Stimulated activated naive CD4-positive, alpha-beta T cell treated with Interleukin-2 at 50 U/mL for 16 hours (primary cell): ENCODE results near the gene TMEM62.
"Not testable (repeated sequence)": the region's sequence is repeated elsewhere in the genome, so short reads cannot be mapped to it uniquely, and the experiment has no call there.

Experiments used
- DNase-seq: peaks from one replicate; lab custom pipeline; 2025; lab: John Stamatoyannopoulos, UW

TMEM62 gene

GRCh38 chr15:43183270-43183669, 49.9 kb downstream of the TMEM62 start:
- DNase-seq, result no peak

GRCh38 chr15:43184407-43185124, 51.2 kb downstream of the TMEM62 start:
- DNase-seq, result no peak

GRCh38 chr15:43185157-43186002, 52.0 kb downstream of the TMEM62 start, which contains the start of gene CCNDBP1:
TSS of gene CCNDBP1 (plus strand) at chr15:43185403. CDS start at chr15:43185499, 96 bp downstream.
- DNase-seq, result peak; percentile 88

- no peak for DNase-seq
These were observed 52.6 kb downstream of the TMEM62 start for GRCh38 chr15:43186003-43186353.

- DNase-seq, result no peak
These were observed 54.3 kb downstream of the TMEM62 start for GRCh38 chr15:43187544-43188155.

- DNase-seq, result no peak
These were observed 55.9 kb downstream of the TMEM62 start for GRCh38 chr15:43189296-43189695.

GRCh38 chr15:43190178-43190577, 56.8 kb downstream of the TMEM62 start:
- no peak for DNase-seq

GRCh38 chr15:43193710-43194109, 60.3 kb downstream of the TMEM62 start:
- no peak for DNase-seq

- no peak for DNase-seq
These were observed 61.4 kb downstream of the TMEM62 start for GRCh38 chr15:43194795-43195194.

GRCh38 chr15:43196760-43197548, 63.6 kb downstream of the TMEM62 start:
- no peak for DNase-seq

- not testable (repeated sequence) for DNase-seq
These were observed 64.4 kb downstream of the TMEM62 start for GRCh38 chr15:43197773-43198172.

- DNase-seq, result not testable (repeated sequence)
These were observed 65.2 kb downstream of the TMEM62 start for GRCh38 chr15:43198556-43198955.

GRCh38 chr15:43198992-43199391, 65.6 kb downstream of the TMEM62 start:
- no peak for DNase-seq

- no peak for DNase-seq
These were observed 66.6 kb downstream of the TMEM62 start for GRCh38 chr15:43199945-43200488.

- peak; percentile 26 for DNase-seq
These were observed 70.9 kb downstream of the TMEM62 start for GRCh38 chr15:43204016-43204901.

GRCh38 chr15:43206054-43206453, 72.7 kb downstream of the TMEM62 start:
- DNase-seq, result no peak

- DNase-seq, result no peak
These were observed 73.6 kb downstream of the TMEM62 start for GRCh38 chr15:43207024-43207423.

- DNase-seq, result no peak
These were observed 74.9 kb downstream of the TMEM62 start for GRCh38 chr15:43208052-43209002.

GRCh38 chr15:43209059-43209824, 75.9 kb downstream of the TMEM62 start:
- DNase-seq, result no peak
